ENCODE measurements around the gene KLHL20.

The KLHL20 gene

DNA sequence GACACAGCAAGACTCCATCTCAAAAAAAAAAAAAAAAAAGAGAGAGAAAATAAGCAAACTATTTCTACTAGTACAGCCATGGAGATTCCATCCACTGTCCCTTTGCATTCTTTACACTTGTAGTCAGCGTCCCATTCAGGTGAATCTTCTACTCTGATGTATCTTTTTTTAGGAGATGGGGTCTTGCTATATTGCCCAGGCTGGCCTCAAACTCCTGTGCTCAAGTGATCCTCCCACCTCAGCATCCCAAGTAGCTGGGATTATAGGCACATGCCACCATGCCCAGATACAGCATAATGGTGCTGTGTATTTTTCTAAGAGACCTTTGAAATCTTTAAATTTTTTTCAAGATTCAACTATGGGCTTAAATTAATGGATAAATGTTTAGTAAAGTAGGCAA, 118.0 kb downstream of the KLHL20 start:
- DNase-seq (ENCODE audit: low read depth), result no peak
